Esophagus muscularis mucosa (tissue), 4 donors: ENCODE measurements around the gene OSGEP. TPM values are rescaled to one million over a fixed set of nuclear protein-coding genes. Genes with fewer than 3 reads are reported as not detected.

Experiments used
- DNase-seq: peaks from one replicate; pipeline ENCODE4 v3.0.0-alpha.2; 2017; ENCODE audit errors: extremely low spot score
- H3K27ac ChIP-seq, 4 donors: fragments of 200-600 bp; sonication (generic); replicated peaks in 1 of 4; 1 replicate in 3 of 4; 2 replicates in 1 of 4; pipeline ENCODE4 v1.5.1; 2016 to 2019; ENCODE audit warnings: mild to moderate bottlenecking in 1 of 4
- H3K27me3 ChIP-seq, 4 donors: fragments of 200-600 bp; sonication (generic); one replicate each; pipeline versions ENCODE4 v1.5.1 to v1.6.0; 2016 to 2019
- H3K36me3 ChIP-seq, 4 donors: fragments of 200-600 bp; sonication (generic); one replicate each; pipeline ENCODE4 v1.5.1; 2016 to 2019
- H3K4me1 ChIP-seq, 4 donors: fragments of 200-600 bp; sonication (generic); one replicate each; pipeline ENCODE4 v1.5.1; 2016 to 2019
- H3K4me3 ChIP-seq, 4 donors: fragments of 200-600 bp; sonication (generic); 1 replicate in 2 of 4; 2 replicates in 2 of 4; pipeline ENCODE4 v1.5.1; 2016 to 2019; ENCODE audit warnings: mild to moderate bottlenecking in 4 of 4, moderate library complexity in 1 of 4
- H3K9me3 ChIP-seq, 4 donors: fragments of 200-600 bp; sonication (generic); 1 replicate in 3 of 4; 2 replicates in 1 of 4; pipeline ENCODE4 v1.5.1; 2016 to 2019
- EP300 ChIP-seq: sonication (generic); formaldehyde crosslinking; IDR thresholded peaks from one replicate; pipeline ENCODE4 v1.6.1; 2017; ENCODE audit warnings: antibody characterized with exemption
- POLR2A ChIP-seq: fragments of 450-650 bp; IDR thresholded peaks from one replicate; pipeline ENCODE4 v1.6.1; 2017; ENCODE audit warnings: antibody characterized with exemption, moderate library complexity, mild to moderate bottlenecking, low read depth
- POLR2AphosphoS5 ChIP-seq, 2 donors: sonication (generic); formaldehyde crosslinking; IDR thresholded peaks; one replicate each; pipeline ENCODE4 v1.6.1; 2017; ENCODE audit warnings: antibody characterized with exemption in 2 of 2
- WGBS: methylation state at CpG from one replicate; pipeline ENCODE4 v1.1.5; 2018; 5-methylcytosine and 5-hydroxymethylcytosine counted together
- intact Hi-C: fragments of 100-400 bp; cut with DNase I; formaldehyde crosslinking; loops from one replicate; pipeline ENCODE4 v1.15.1; 2023
- total RNA-seq, 4 donors: library from RNA; depleted of rRNA; stranded (reverse); fragments of >200 nt; gene quantifications; one replicate each; pipeline versions ENCODE4 v1.1.0 to v1.2.1, GENCODE V29; 2016
- TF ChIP-seq, protein P1 (sequence below), 3 experiments: fragments of 200-600 bp in 2 of 3; fragments of 450-650 bp in 1 of 3; sonication (generic) in 2 of 3; IDR thresholded peaks; one replicate each; pipeline ENCODE4 v1.5.1; 2017 to 2019; ENCODE audit warnings: antibody characterized with exemption in 3 of 3, mild to moderate bottlenecking in 2 of 3, moderate library complexity in 1 of 3

OSGEP gene
- total RNA-seq, 4 donors from 2014 or later, result 23.5 to 36.8 (median 24.8) TPM

DNA sequence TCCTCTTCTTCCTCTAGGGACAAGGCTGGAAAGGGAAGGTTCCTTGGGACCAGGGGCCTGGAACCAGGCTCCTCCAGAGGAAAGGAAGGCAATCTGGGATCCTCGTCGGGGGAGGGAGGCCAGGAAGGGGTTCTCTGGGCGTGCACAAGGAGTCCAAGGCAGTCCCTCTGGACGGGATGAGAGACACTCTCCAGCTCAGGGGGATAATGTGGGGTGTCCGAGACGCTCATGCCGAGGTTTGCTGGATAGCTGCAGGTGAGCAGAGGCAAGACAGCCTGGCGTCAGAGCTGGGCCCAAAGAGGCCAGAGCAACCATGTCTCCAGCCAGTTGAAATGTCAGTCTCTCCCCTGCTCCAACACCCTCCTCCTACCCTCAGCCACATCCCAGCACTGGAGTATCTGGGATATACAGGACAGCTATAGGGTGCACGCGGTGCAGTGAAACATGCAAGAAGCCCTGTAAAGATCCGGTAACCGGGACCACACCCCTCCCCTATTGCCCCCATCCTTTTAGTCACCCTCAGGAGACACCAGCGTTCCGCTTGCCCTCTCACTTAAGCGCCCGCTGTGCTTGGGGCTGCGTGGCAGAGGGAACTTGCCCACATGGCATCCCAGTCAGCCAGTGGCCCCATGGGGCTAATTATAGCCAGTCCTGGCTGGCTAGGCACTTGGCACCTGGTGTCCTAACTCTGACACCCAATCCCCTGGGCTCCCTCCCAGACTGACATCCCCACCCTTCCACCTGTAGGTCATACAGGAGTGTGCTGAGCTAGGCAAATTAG lies 18.8 kb downstream of the OSGEP start, which contains the start of gene KLHL33:
TSS of gene KLHL33 (minus strand) at position 585 of the 781 bp plus-strand sequence. CDS start at position 230, 355 bp downstream.
- 81% methylated on average over 14 of the region's 17 CpGs for WGBS
- intact Hi-C loops, result no loop called here
- Histone ChIP-seq H3K9me3 (no peaks in the 10 kb centered on the region), H3K36me3 (no peaks in the 10 kb centered on the region), H3K27me3 (peaks cover 0 to 24% (median 0%) of the 10 kb centered on the region in 4 donors), H3K27ac (peak within 1 kb of the TSS; percentile 63 to 82 (median 73)), H3K4me1 (peaks cover 10 to 29% (median 18%) of the 10 kb centered on the region in 4 donors), H3K4me3 (peak within 1 kb of the TSS; percentile 45 to 54 (median 47))
- DNase-seq, result no peak
- TF ChIP-seq POLR2A, result no peak
- TF ChIP-seq POLR2AphosphoS5 (IDR thresholded peaks at IDR 0.05), result no peak
- no peak for TF ChIP-seq EP300
- TF ChIP-seq, protein P1, sequence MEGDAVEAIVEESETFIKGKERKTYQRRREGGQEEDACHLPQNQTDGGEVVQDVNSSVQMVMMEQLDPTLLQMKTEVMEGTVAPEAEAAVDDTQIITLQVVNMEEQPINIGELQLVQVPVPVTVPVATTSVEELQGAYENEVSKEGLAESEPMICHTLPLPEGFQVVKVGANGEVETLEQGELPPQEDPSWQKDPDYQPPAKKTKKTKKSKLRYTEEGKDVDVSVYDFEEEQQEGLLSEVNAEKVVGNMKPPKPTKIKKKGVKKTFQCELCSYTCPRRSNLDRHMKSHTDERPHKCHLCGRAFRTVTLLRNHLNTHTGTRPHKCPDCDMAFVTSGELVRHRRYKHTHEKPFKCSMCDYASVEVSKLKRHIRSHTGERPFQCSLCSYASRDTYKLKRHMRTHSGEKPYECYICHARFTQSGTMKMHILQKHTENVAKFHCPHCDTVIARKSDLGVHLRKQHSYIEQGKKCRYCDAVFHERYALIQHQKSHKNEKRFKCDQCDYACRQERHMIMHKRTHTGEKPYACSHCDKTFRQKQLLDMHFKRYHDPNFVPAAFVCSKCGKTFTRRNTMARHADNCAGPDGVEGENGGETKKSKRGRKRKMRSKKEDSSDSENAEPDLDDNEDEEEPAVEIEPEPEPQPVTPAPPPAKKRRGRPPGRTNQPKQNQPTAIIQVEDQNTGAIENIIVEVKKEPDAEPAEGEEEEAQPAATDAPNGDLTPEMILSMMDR (IDR thresholded peaks at IDR 0.05), result no peak

- Histone ChIP-seq H3K36me3 (no peaks in the 10 kb centered on the region), H3K4me1 (peaks cover 10 to 34% (median 24%) of the 10 kb centered on the region in 4 donors), H3K27me3 (peaks cover 0 to 24% (median 0%) of the 10 kb centered on the region in 4 donors), H3K27ac (peak overlapping the region; percentile 63 to 82 (median 73)), H3K4me3 (peak overlapping the region; percentile 45 to 54 (median 47)), H3K9me3 (no peaks in the 10 kb centered on the region)
- 27% methylated on average over 36 of the region's 44 CpGs for WGBS
- no peak for DNase-seq
- TF ChIP-seq, protein P1 (IDR thresholded peaks at IDR 0.05), result no peak
- TF ChIP-seq POLR2AphosphoS5 (IDR thresholded peaks at IDR 0.05), result peak; percentile 31 to 32
- intact Hi-C loops, result no loop called here
Observed at GRCh38 chr14:20434701-20435581, 19.7 kb downstream of the OSGEP start.

- no peak overlapping the region for H3K4me3 ChIP-seq
- peaks cover 2 to 28% (median 21%) of the 10 kb centered on the region in 4 donors for H3K4me1 ChIP-seq
- intact Hi-C loops, result no loop called here
- TF ChIP-seq EP300 (no peak), POLR2A (no peak), POLR2AphosphoS5 (IDR thresholded peaks at IDR 0.05) (no peak)
- TF ChIP-seq, protein P1 (IDR thresholded peaks at IDR 0.05), result no peak
- H3K36me3 ChIP-seq, result peaks cover 0 to 8% (median 0%) of the 10 kb centered on the region in 4 donors
- H3K27ac ChIP-seq, result no peak overlapping the region
- no peaks in the 10 kb centered on the region for H3K27me3 ChIP-seq
- WGBS, result 81% methylated on average over 21 of the region's 30 CpGs
- DNase-seq, result no peak
- H3K9me3 ChIP-seq, result no peaks in the 10 kb centered on the region
Observed at GRCh38 chr14:20429801-20430669, 24.6 kb downstream of the OSGEP start.

DNA sequence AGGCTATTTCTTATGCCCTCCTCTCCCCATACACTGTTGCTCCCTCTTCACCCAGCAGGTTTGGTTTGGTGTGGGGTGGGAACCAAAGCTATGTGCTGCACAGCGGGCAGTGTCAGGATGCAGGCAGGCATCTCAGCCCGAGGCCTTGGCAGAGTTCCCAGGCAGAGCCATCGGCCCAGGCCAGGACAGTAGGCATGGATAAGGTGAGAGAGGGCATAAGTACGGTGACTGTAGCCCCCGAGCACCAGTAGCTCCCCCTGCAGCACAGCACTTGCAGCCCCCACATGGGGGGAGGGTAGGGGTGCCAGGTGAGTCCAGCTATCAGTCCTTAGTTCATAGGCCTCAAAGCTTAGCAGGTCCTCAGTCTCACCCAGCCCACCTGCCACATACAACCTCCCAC lies 25.8 kb downstream of the OSGEP start:
- WGBS, result 80% methylated on average over 2 of the region's 5 CpGs

More for the DNA sequence above, 25.8 kb downstream of the OSGEP start:
- no peaks in the 10 kb centered on the region for H3K27me3 ChIP-seq
- no peak for DNase-seq
- H3K27ac ChIP-seq, result no peak overlapping the region
- no peak overlapping the region for H3K4me3 ChIP-seq
- intact Hi-C loops, result no loop called here
- peaks cover 0 to 8% (median 0%) of the 10 kb centered on the region in 4 donors for H3K36me3 ChIP-seq
- H3K9me3 ChIP-seq, result no peaks in the 10 kb centered on the region
- TF ChIP-seq POLR2A (no peak), EP300 (no peak), POLR2AphosphoS5 (IDR thresholded peaks at IDR 0.05) (no peak)
- TF ChIP-seq, protein P1 (IDR thresholded peaks at IDR 0.05), result no peak
- H3K4me1 ChIP-seq, result peaks cover 0 to 16% (median 11%) of the 10 kb centered on the region in 4 donors
